HFFc6 (cell line): ENCODE data around the gene OPN4. TPM values are rescaled to one million over a fixed set of nuclear protein-coding genes. Genes with fewer than 3 reads are reported as not detected.

Source experiments
- DNase-seq: peaks from one replicate; pipeline ENCODE4 v3.0.0-alpha.2; 2018
- H3K27ac Mint-ChIP-seq: 2 replicates; pipeline ENCODE4 v1.8.0; 2020; ENCODE audit warnings: mild to moderate bottlenecking, mixed read lengths
- H3K27me3 Mint-ChIP-seq: 2 replicates; pipeline ENCODE4 v1.8.0; 2021; ENCODE audit warnings: mild to moderate bottlenecking, moderate library complexity, mixed read lengths; ENCODE audit not compliant: insufficient read depth
- H3K36me3 Mint-ChIP-seq: 2 replicates; pipeline ENCODE4 v1.8.0; 2021; ENCODE audit warnings: low read depth, mixed read lengths
- H3K4me1 Mint-ChIP-seq: 2 replicates; pipeline ENCODE4 v1.8.0; 2020; ENCODE audit warnings: low read depth, mixed read lengths
- H3K4me3 Mint-ChIP-seq: 2 replicates; pipeline ENCODE4 v1.8.0; 2020; ENCODE audit warnings: mild to moderate bottlenecking, moderate library complexity, mixed read lengths
- H3K9me3 Mint-ChIP-seq: 2 replicates; pipeline ENCODE4 v1.8.0; 2020; ENCODE audit warnings: mild to moderate bottlenecking, mixed read lengths
- CTCF ChIP-seq: fragments of 200-600 bp; sonication (generic); IDR thresholded peaks from 2 replicates; pipeline ENCODE4 v1.5.0; 2021; ENCODE audit warnings: antibody characterized with exemption, mild to moderate bottlenecking
- total RNA-seq, 6 experiments: library from RNA; stranded (reverse); fragmentation: NEBNext Ultra II Directional; extraction: Animal tissue kit (Norgen Biotek cat#: 25700); gene quantifications; 2 replicates in 1 of 6; 3 replicates in 5 of 6; pipeline ENCODE4 v1.2.3, GENCODE V29; 2021

Gene OPN4
- total RNA-seq, 6 experiments from 2014 or later, result not detected

GRCh38 chr10:86708783-86709380 is 54.5 kb downstream of the OPN4 start:
- Mint-ChIP-seq H3K27ac (no peak overlapping the region), H3K9me3 (no peaks in the 10 kb centered on the region)

GRCh38 chr10:86709396-86710185 is 55.2 kb downstream of the OPN4 start:
- no peak for TF ChIP-seq CTCF
- Mint-ChIP-seq H3K27ac (peak overlapping the region; percentile 42; the same call in 1 of the 2 replicates), H3K27me3 (no peaks in the 10 kb centered on the region; the same call in 1 of the 2 replicates), H3K4me1 (peaks cover 13% of the 10 kb centered on the region), H3K36me3 (no peaks in the 10 kb centered on the region), H3K4me3 (no peak overlapping the region), H3K9me3 (no peaks in the 10 kb centered on the region)
- no peak for DNase-seq

More at GRCh38 chr10:86708783-86709380, 54.5 kb downstream of the OPN4 start:
- TF ChIP-seq CTCF, result no peak
- H3K27me3 Mint-ChIP-seq, result no peaks in the 10 kb centered on the region; the same call in 1 of the 2 replicates
- DNase-seq, result no peak
- H3K4me3 Mint-ChIP-seq, result no peak overlapping the region
- peaks cover 13% of the 10 kb centered on the region for H3K4me1 Mint-ChIP-seq
- no peaks in the 10 kb centered on the region for H3K36me3 Mint-ChIP-seq

GRCh38 chr10:86710987-86711512 is 56.7 kb downstream of the OPN4 start:
- Mint-ChIP-seq H3K9me3 (no peaks in the 10 kb centered on the region), H3K27me3 (peaks cover 2% of the 10 kb centered on the region; the same call in 1 of the 2 replicates), H3K36me3 (no peaks in the 10 kb centered on the region), H3K4me1 (peaks cover 13% of the 10 kb centered on the region), H3K4me3 (peak overlapping the region; percentile 80), H3K27ac (peak overlapping the region; percentile 88)
- DNase-seq, result peak; percentile 86
- peak; percentile 93 for TF ChIP-seq CTCF

GRCh38 chr10:86711513-86712316 is 57.4 kb downstream of the OPN4 start:
- no peak for TF ChIP-seq CTCF
- H3K36me3 Mint-ChIP-seq, result no peaks in the 10 kb centered on the region
- peaks cover 2% of the 10 kb centered on the region; the same call in 1 of the 2 replicates for H3K27me3 Mint-ChIP-seq
- peak overlapping the region; percentile 86 for H3K4me3 Mint-ChIP-seq
- peak overlapping the region; percentile 87 for H3K27ac Mint-ChIP-seq
- peaks cover 13% of the 10 kb centered on the region for H3K4me1 Mint-ChIP-seq
- no peaks in the 10 kb centered on the region for H3K9me3 Mint-ChIP-seq
- DNase-seq, result peak; percentile 13

GRCh38 chr10:86712317-86712707 is 58.0 kb downstream of the OPN4 start:
- Mint-ChIP-seq H3K27me3 (peaks cover 2% of the 10 kb centered on the region; the same call in 1 of the 2 replicates), H3K9me3 (no peaks in the 10 kb centered on the region), H3K27ac (peak overlapping the region; percentile 87), H3K4me1 (peaks cover 13% of the 10 kb centered on the region), H3K4me3 (peak overlapping the region; percentile 86), H3K36me3 (no peaks in the 10 kb centered on the region)
- DNase-seq, result no peak
- no peak for TF ChIP-seq CTCF
